IMR-90 (cell line): Measurements from ENCODE around the gene LMOD1. TPM values are rescaled to one million over a fixed set of nuclear protein-coding genes. Genes with fewer than 3 reads are reported as not detected.
A peak's percentile ranks its signal among the peaks of the same experiment; 100 is the strongest.

Experiments used
- ATAC-seq: fragments of 200-7000 bp; cut with Tn5 transposase; 2 replicates; pipeline ENCODE4 v1.9.1; 2020; ENCODE audit warnings: low read depth, mild to moderate bottlenecking, moderate library complexity
- BruUV-seq: library from RNA; stranded (reverse); fragments of 400-500 nt; replicated peaks from 2 replicates; lab custom pipeline; 2021; lab: Mats Ljungman, UMichigan
- CTCF ChIA-PET: fragments of 300-600 bp; formaldehyde crosslinking; extraction: SDS; loops from one replicate; lab custom pipeline; 2021; ENCODE audit warnings: antibody characterized with exemption; lab: Yijun Ruan, JAX
- POLR2A ChIA-PET: fragments of 300-600 bp; sonication (Branson Sonifier 250); formaldehyde crosslinking; loops from one replicate; lab custom pipeline; 2022; ENCODE audit warnings: antibody characterized with exemption; ENCODE audit not compliant: unreplicated experiment; lab: Charles Lee
- DNase-seq: peaks from one replicate; pipeline ENCODE4 v3.0.0; 2013
- H2AFZ ChIP-seq: replicated peaks from 2 replicates; pipeline ENCODE3; 2013; ENCODE audit warnings: low read length, mild to moderate bottlenecking; ENCODE audit not compliant: poor library complexity
- H2AK5ac ChIP-seq: 2 replicates; pipeline ENCODE4 v1.6.1; 2013; ENCODE audit warnings: low read depth, low read length, inconsistent platforms
- H2AK9ac ChIP-seq: replicated peaks from 2 replicates; pipeline ENCODE3; 2013; ENCODE audit warnings: mild to moderate bottlenecking, low read depth, low read length, moderate library complexity; ENCODE audit not compliant: poor library complexity
- H2BK120ac ChIP-seq: 2 replicates; pipeline ENCODE4 v1.6.1; 2013; ENCODE audit warnings: low read depth, low read length, inconsistent platforms
- H2BK15ac ChIP-seq: 3 replicates; pipeline ENCODE4 v1.6.1; 2013; ENCODE audit warnings: low read depth, low read length, inconsistent platforms
- H2BK20ac ChIP-seq: 2 replicates; pipeline ENCODE4 v1.6.1; 2013; ENCODE audit warnings: low read depth, mild to moderate bottlenecking, inconsistent platforms, low read length, moderate library complexity
- H2BK5ac ChIP-seq: 2 replicates; pipeline ENCODE4 v1.6.1; 2013; ENCODE audit warnings: mild to moderate bottlenecking, low read depth, low read length, inconsistent platforms; ENCODE audit not compliant: poor library complexity, severe bottlenecking
- H3K14ac ChIP-seq: replicated peaks from 2 replicates; pipeline ENCODE4 v1.6.1; 2013; ENCODE audit warnings: low read depth, low read length, inconsistent platforms
- H3K18ac ChIP-seq: 2 replicates; pipeline ENCODE4 v1.6.1; 2013; ENCODE audit warnings: low read depth, low read length, control low read depth
- H3K23ac ChIP-seq: 2 replicates; pipeline ENCODE4 v1.6.1; 2013; ENCODE audit warnings: low read depth, low read length, inconsistent platforms
- H3K27ac ChIP-seq: 2 replicates; pipeline ENCODE4 v1.5.1; 2013; ENCODE audit warnings: mild to moderate bottlenecking, control low read depth, low read length; ENCODE audit not compliant: insufficient read depth
- H3K27me3 ChIP-seq: 2 replicates; pipeline ENCODE4 v1.6.1; 2013; ENCODE audit warnings: low read length; ENCODE audit not compliant: control insufficient read depth, insufficient read depth
- H3K36me3 ChIP-seq: 2 replicates; pipeline ENCODE4 v1.6.1; 2013; ENCODE audit warnings: low read length, mixed read lengths; ENCODE audit not compliant: control insufficient read depth, insufficient read depth
- H3K4ac ChIP-seq: 2 replicates; pipeline ENCODE4 v1.6.1; 2013; ENCODE audit warnings: low read depth, low read length, inconsistent platforms
- H3K4me1 ChIP-seq: 2 replicates; pipeline ENCODE4 v1.6.1; 2013; ENCODE audit warnings: low read length, mixed read lengths; ENCODE audit not compliant: control insufficient read depth, insufficient read depth
- H3K4me2 ChIP-seq: 2 replicates; pipeline ENCODE4 v1.6.1; 2013; ENCODE audit warnings: low read depth, mild to moderate bottlenecking, control low read depth, low read length, moderate library complexity
- H3K4me3 ChIP-seq: 2 replicates; pipeline ENCODE4 v1.5.1; 2013; ENCODE audit warnings: low read depth, mild to moderate bottlenecking, control low read depth, low read length, moderate library complexity; ENCODE audit not compliant: insufficient read depth
- H3K56ac ChIP-seq: 2 replicates; pipeline ENCODE4 v1.6.1; 2013; ENCODE audit warnings: low read length, inconsistent platforms; ENCODE audit not compliant: insufficient read depth; ENCODE audit errors: extremely low read depth
- H3K79me1 ChIP-seq, 2 experiments: 2 replicates each; pipeline ENCODE4 v1.6.1; 2013; ENCODE audit warnings: low read length in 2 of 2, inconsistent platforms in 1 of 2, low read depth in 1 of 2
- H3K9ac ChIP-seq: 2 replicates; pipeline ENCODE4 v1.6.1; 2013; ENCODE audit warnings: low read depth, low read length, control low read depth
- H3K9me1 ChIP-seq: 2 replicates; pipeline ENCODE4 v1.6.1; 2013; ENCODE audit warnings: low read length, inconsistent platforms; ENCODE audit not compliant: insufficient read depth
- H3K9me3 ChIP-seq: 2 replicates; pipeline ENCODE4 v1.6.1; 2013; ENCODE audit warnings: low read length; ENCODE audit not compliant: control insufficient read depth, insufficient read depth
- H4K20me1 ChIP-seq: 2 replicates; pipeline ENCODE4 v1.6.1; 2013; ENCODE audit warnings: low read length, inconsistent platforms; ENCODE audit not compliant: insufficient read depth
- H4K5ac ChIP-seq: 2 replicates; pipeline ENCODE4 v1.6.1; 2013; ENCODE audit warnings: mild to moderate bottlenecking, low read depth, low read length, control low read depth
- H4K8ac ChIP-seq, 2 experiments: 2 replicates each; pipeline ENCODE4 v1.6.1; 2013; ENCODE audit warnings: low read depth in 2 of 2, low read length in 2 of 2, control low read depth in 1 of 2, inconsistent platforms in 1 of 2
- H4K91ac ChIP-seq: 2 replicates; pipeline ENCODE4 v1.6.1; 2013; ENCODE audit warnings: low read depth, low read length, inconsistent platforms; ENCODE audit not compliant: insufficient read depth
- BHLHE40 ChIP-seq: fragments of 150-350 bp; IDR thresholded peaks from 2 replicates; pipeline ENCODE4 v1.6.1; 2016; ENCODE audit warnings: mild to moderate bottlenecking, low read depth, low read length
- CEBPB ChIP-seq: IDR thresholded peaks from 2 replicates; pipeline ENCODE4 v1.6.1; 2012; ENCODE audit warnings: low read depth, low read length, improper control_type of control experiment
- MAFK ChIP-seq: IDR thresholded peaks from 2 replicates; pipeline ENCODE4 v1.6.1; 2012; ENCODE audit warnings: low read depth, low read length, improper control_type of control experiment
- MAZ ChIP-seq: IDR thresholded peaks from 2 replicates; pipeline ENCODE4 v1.6.1; 2012; ENCODE audit warnings: low read depth, mild to moderate bottlenecking, low read length, improper control_type of control experiment, moderate library complexity, borderline replicate concordance
- MXI1 ChIP-seq: IDR thresholded peaks from 2 replicates; pipeline ENCODE4 v1.6.1; 2012; ENCODE audit warnings: low read depth, mild to moderate bottlenecking, low read length, moderate library complexity, borderline replicate concordance
- NFE2L2 ChIP-seq: fragments of 150-350 bp; IDR thresholded peaks from 2 replicates; pipeline ENCODE4 v1.6.1; 2016; ENCODE audit warnings: low read depth, mild to moderate bottlenecking, low read length
- POLR2A ChIP-seq: IDR thresholded peaks from 2 replicates; pipeline ENCODE4 v1.6.1; 2012; ENCODE audit warnings: mild to moderate bottlenecking, low read depth, low read length
- RAD21 ChIP-seq: IDR thresholded peaks from 2 replicates; pipeline ENCODE4 v1.6.1; 2012; ENCODE audit warnings: low read length, improper control_type of control experiment
- RCOR1 ChIP-seq: IDR thresholded peaks from 2 replicates; pipeline ENCODE4 v1.6.1; 2012; ENCODE audit warnings: mild to moderate bottlenecking, low read length, improper control_type of control experiment; ENCODE audit not compliant: insufficient replicate concordance
- SMC3 ChIP-seq: fragments of 150-350 bp; IDR thresholded peaks from 2 replicates; pipeline ENCODE4 v1.6.1; 2016; ENCODE audit warnings: low read depth, mild to moderate bottlenecking, antibody characterized with exemption, low read length, moderate library complexity
- WGBS, 2 experiments: methylation state at CpG; one replicate each; pipeline versions ENCODE4 v1.1.5 to v1.1.7; 2013; ENCODE audit warnings: missing lambda C conversion rate in 2 of 2; ENCODE audit not compliant: insufficient read length in 1 of 2; ENCODE audit errors: extremely low coverage in 2 of 2; 5-methylcytosine and 5-hydroxymethylcytosine counted together
- dilution Hi-C: fragments of 300-500 bp; cut with HindIII; formaldehyde crosslinking; loops from one replicate; pipeline ENCODE4 v1.14.3; 2018; ENCODE audit warnings: low sequenced_read_pairs; ENCODE audit not compliant: unreplicated experiment
- in situ Hi-C: fragments of 300-500 bp; cut with MboI; formaldehyde crosslinking; loops from 3 replicates; pipeline ENCODE4 v1.14.3; 2019; ENCODE audit warnings: low sequenced_read_pairs, inconsistent platforms, mixed read lengths
- intact Hi-C: fragments of 100-400 bp; cut with micrococcal nuclease; formaldehyde crosslinking; loops from 2 replicates; pipeline ENCODE4 v1.10.0; 2022
- polyA plus RNA-seq, 3 experiments: library from polyadenylated mRNA; depleted of rRNA; stranded (reverse); fragments of >200 nt; gene quantifications; 2 replicates each; pipeline ENCODE4 v1.2.3, GENCODE V29; 2012; ENCODE audit warnings: low replicate concordance in 1 of 3
- total RNA-seq: library from RNA; depleted of rRNA; stranded (reverse); fragments of >200 nt; gene quantifications from 2 replicates; pipeline ENCODE4 v1.2.3, GENCODE V29; 2012
- TF ChIP-seq, protein P1 (sequence below): conservative IDR thresholded peaks from 2 replicates; pipeline ENCODE4 v1.5.1; 2012; ENCODE audit warnings: mild to moderate bottlenecking, low read depth, low read length, improper control_type of control experiment

LMOD1 gene
- total and polyA plus RNA-seq, 2 of the 4 experiments (the other 2 are of a cell fraction), result 51.7 to 53.2 TPM

DNA sequence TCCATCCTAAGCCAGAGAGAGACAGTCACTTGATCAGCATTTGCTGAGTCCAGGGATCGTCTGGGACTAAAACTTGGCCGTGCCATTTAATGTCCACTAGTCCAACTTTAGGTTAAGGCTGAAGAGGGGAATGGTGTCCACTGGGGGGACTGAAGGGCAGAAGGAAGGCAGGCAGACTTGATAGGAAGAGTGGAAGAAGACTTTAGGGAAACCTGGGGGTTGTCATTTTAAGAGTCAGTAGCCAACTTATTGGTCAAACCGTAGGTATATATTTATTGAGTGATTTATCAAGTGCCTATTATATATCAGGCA lies 1.3 kb upstream of the LMOD1 start:
- Histone ChIP-seq H3K4me3 (no peak overlapping the region), H3K9ac (peak overlapping the region; percentile 92), H2BK120ac (peak overlapping the region; percentile 92), H4K20me1 (peaks cover 23% of the 10 kb centered on the region; the same call in 1 of the 2 replicates), H2AK9ac (peak overlapping the region; percentile 38), H2BK20ac (peak overlapping the region; percentile 73), H2BK15ac (peak overlapping the region; percentile 86; the same call in 2 of the 3 replicates), H3K36me3 (peaks cover 3% of the 10 kb centered on the region; the same call in 1 of the 2 replicates), H3K4me1 (peaks cover 16% of the 10 kb centered on the region), H2AK5ac (peak overlapping the region; percentile 86), H2AFZ (peak overlapping the region; percentile 76), H3K9me3 (no peaks in the 10 kb centered on the region), H4K91ac (peak overlapping the region; percentile 98), H3K79me1 (peaks cover 10 to 47% of the 10 kb centered on the region in 2 experiments), H3K4ac (peak overlapping the region; percentile 96), H3K27me3 (no peaks in the 10 kb centered on the region), H3K14ac (peak overlapping the region; percentile 97), H4K8ac (peak overlapping the region; percentile 94 to 95; a peak in 3 of 4 replicates), H2BK5ac (peak overlapping the region; percentile 92), H3K27ac (peak overlapping the region; percentile 91), H3K4me2 (peak overlapping the region; percentile 83), H3K56ac (peak overlapping the region; percentile 99; the same call in 1 of the 2 replicates), H3K18ac (peak overlapping the region; percentile 90), H4K5ac (peak overlapping the region; percentile 76; the same call in 1 of the 2 replicates), H3K9me1 (peaks cover 11% of the 10 kb centered on the region), H3K23ac (peak overlapping the region; percentile 97)
- no peak for DNase-seq
- CTCF ChIA-PET, result no interaction called here
- intact Hi-C loops (loop anchor here (2.0 kb wide), 1 partner anchor 31 kb away; no protein-coding TSS in a partner anchor), in situ Hi-C loops (no loop called here), dilution Hi-C loops (no loop called here)
- POLR2A ChIA-PET, result no interaction called here
- no CpG with 5 or more reads among the region's 3 CpGs for WGBS, 2 experiments
- no peak for ATAC-seq
- no TSS peak for BruUV-seq
- no peak for TF ChIP-seq SMC3
- no peak for TF ChIP-seq BHLHE40
- no peak for TF ChIP-seq RCOR1
- no peak for TF ChIP-seq RAD21
- no peak for TF ChIP-seq NFE2L2
- no peak for TF ChIP-seq MAZ
- TF ChIP-seq POLR2A, result no peak
- 0 out of 2 replicates have a peak, but pooled peaks have one; percentile 25 for TF ChIP-seq MAFK
- no peak for TF ChIP-seq CEBPB
- TF ChIP-seq, protein P1, sequence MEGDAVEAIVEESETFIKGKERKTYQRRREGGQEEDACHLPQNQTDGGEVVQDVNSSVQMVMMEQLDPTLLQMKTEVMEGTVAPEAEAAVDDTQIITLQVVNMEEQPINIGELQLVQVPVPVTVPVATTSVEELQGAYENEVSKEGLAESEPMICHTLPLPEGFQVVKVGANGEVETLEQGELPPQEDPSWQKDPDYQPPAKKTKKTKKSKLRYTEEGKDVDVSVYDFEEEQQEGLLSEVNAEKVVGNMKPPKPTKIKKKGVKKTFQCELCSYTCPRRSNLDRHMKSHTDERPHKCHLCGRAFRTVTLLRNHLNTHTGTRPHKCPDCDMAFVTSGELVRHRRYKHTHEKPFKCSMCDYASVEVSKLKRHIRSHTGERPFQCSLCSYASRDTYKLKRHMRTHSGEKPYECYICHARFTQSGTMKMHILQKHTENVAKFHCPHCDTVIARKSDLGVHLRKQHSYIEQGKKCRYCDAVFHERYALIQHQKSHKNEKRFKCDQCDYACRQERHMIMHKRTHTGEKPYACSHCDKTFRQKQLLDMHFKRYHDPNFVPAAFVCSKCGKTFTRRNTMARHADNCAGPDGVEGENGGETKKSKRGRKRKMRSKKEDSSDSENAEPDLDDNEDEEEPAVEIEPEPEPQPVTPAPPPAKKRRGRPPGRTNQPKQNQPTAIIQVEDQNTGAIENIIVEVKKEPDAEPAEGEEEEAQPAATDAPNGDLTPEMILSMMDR, result 0 out of 2 replicates have a peak, but pooled peaks have one; percentile 7
- TF ChIP-seq MXI1, result no peak
